DOHH2 (cell line): ENCODE measurements around the gene FBXL14.

Source experiments
- H3F3A ChIP-seq: fragments of 200-600 bp; sonication (generic), shearing (Covaris generic); 2 replicates; pipeline ENCODE4 v1.6.0; 2016; ENCODE audit warnings: antibody characterized with exemption, mild to moderate bottlenecking; ENCODE audit not compliant: control insufficient read depth, insufficient read depth
- H3K27ac ChIP-seq: fragments of 200-600 bp; sonication (generic); 2 replicates; pipeline ENCODE4 v1.5.1; 2014; ENCODE audit warnings: low read depth, mild to moderate bottlenecking, low read length, moderate library complexity
- H3K27me3 ChIP-seq: fragments of 200-600 bp; sonication (generic); 2 replicates; pipeline ENCODE4 v1.6.1; 2014; ENCODE audit warnings: mild to moderate bottlenecking, low read length, mixed read lengths; ENCODE audit not compliant: control insufficient read depth
- H3K36me3 ChIP-seq: fragments of 200-600 bp; sonication (generic); 2 replicates; pipeline ENCODE4 v1.6.1; 2014; ENCODE audit warnings: mild to moderate bottlenecking, low read length, moderate library complexity, mixed read lengths; ENCODE audit not compliant: control insufficient read depth
- H3K4me1 ChIP-seq: fragments of 200-600 bp; sonication (generic); 2 replicates; pipeline ENCODE4 v1.6.1; 2014; ENCODE audit warnings: mild to moderate bottlenecking, low read length, mixed read lengths; ENCODE audit not compliant: control insufficient read depth
- H3K4me2 ChIP-seq: fragments of 200-600 bp; sonication (generic); 2 replicates; pipeline ENCODE4 v1.6.0; 2014; ENCODE audit warnings: mild to moderate bottlenecking, low read length, moderate library complexity
- H3K4me3 ChIP-seq: fragments of 200-600 bp; sonication (generic); 2 replicates; pipeline ENCODE4 v1.5.1; 2014; ENCODE audit warnings: mild to moderate bottlenecking, low read length, mixed read lengths
- H3K79me2 ChIP-seq: fragments of 200-600 bp; sonication (generic); 2 replicates; pipeline ENCODE4 v1.6.1; 2014; ENCODE audit warnings: mild to moderate bottlenecking, low read length, mixed read lengths; ENCODE audit not compliant: control insufficient read depth
- H3K9me2 ChIP-seq: fragments of 200-600 bp; sonication (generic); replicated peaks from 2 replicates; pipeline ENCODE4 v1.6.1; 2014; ENCODE audit warnings: mild to moderate bottlenecking, low read length, mixed read lengths; ENCODE audit not compliant: control insufficient read depth
- H3K9me3 ChIP-seq: fragments of 200-600 bp; sonication (generic); 2 replicates; pipeline ENCODE4 v1.6.1; 2014; ENCODE audit warnings: antibody characterized with exemption, low read length, mixed read lengths; ENCODE audit not compliant: control insufficient read depth, insufficient read depth
- H4K20me1 ChIP-seq: fragments of 200-600 bp; sonication (generic); 2 replicates; pipeline ENCODE4 v1.6.0; 2014; ENCODE audit warnings: low read depth, mild to moderate bottlenecking, antibody characterized with exemption, low read length, moderate library complexity; ENCODE audit not compliant: control insufficient read depth, insufficient read depth
- EZH2phosphoT487 ChIP-seq: fragments of 200-600 bp; sonication (generic); IDR thresholded peaks from 2 replicates; pipeline ENCODE4 v1.6.1; 2017; ENCODE audit warnings: borderline replicate concordance, mild to moderate bottlenecking, antibody characterized with exemption, low read length, moderate library complexity, mixed read lengths
- TF ChIP-seq, protein P1 (sequence below): fragments of 200-600 bp; sonication (generic); IDR thresholded peaks from one replicate; pipeline ENCODE4 v1.5.1; 2014; ENCODE audit warnings: antibody characterized with exemption, mild to moderate bottlenecking, low read depth, low read length; ENCODE audit not compliant: poor library complexity, severe bottlenecking

FBXL14 gene

DNA sequence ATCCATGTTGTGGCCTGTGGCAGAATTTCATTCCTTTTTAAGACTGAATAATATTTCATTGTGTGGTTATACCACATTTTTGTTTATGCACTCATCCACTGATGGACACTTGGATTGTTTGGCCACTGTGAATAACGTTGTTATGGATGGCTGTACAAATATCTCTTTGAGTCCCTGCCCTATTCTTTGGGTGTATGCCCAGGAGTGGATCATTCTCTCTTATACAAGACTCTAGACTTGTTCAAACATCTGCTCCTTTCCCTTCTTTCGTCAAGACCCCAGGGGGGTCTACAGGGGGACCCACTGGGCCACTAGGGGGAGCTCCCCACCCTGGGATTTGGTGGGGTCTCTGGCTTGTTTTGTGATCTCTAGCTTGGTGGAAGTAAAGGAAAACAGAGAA, 77.4 kb downstream of the FBXL14 start:
- Histone ChIP-seq H3K4me3 (no peak overlapping the region), H3K4me2 (no peak overlapping the region), H3K9me2 (no peaks in the 10 kb centered on the region), H3K9me3 (peaks cover 4% of the 10 kb centered on the region), H3K27ac (no peak overlapping the region), H3K4me1 (no peaks in the 10 kb centered on the region), H4K20me1 (no peaks in the 10 kb centered on the region), H3K79me2 (no peaks in the 10 kb centered on the region), H3K36me3 (no peaks in the 10 kb centered on the region), H3F3A (no peaks in the 10 kb centered on the region), H3K27me3 (peaks cover 8% of the 10 kb centered on the region)
- TF ChIP-seq, protein P1, sequence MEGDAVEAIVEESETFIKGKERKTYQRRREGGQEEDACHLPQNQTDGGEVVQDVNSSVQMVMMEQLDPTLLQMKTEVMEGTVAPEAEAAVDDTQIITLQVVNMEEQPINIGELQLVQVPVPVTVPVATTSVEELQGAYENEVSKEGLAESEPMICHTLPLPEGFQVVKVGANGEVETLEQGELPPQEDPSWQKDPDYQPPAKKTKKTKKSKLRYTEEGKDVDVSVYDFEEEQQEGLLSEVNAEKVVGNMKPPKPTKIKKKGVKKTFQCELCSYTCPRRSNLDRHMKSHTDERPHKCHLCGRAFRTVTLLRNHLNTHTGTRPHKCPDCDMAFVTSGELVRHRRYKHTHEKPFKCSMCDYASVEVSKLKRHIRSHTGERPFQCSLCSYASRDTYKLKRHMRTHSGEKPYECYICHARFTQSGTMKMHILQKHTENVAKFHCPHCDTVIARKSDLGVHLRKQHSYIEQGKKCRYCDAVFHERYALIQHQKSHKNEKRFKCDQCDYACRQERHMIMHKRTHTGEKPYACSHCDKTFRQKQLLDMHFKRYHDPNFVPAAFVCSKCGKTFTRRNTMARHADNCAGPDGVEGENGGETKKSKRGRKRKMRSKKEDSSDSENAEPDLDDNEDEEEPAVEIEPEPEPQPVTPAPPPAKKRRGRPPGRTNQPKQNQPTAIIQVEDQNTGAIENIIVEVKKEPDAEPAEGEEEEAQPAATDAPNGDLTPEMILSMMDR: peak; percentile 98
- no peak for TF ChIP-seq EZH2phosphoT487
